Measurements from ENCODE around the gene GFOD2.

The GFOD2 gene

DNA sequence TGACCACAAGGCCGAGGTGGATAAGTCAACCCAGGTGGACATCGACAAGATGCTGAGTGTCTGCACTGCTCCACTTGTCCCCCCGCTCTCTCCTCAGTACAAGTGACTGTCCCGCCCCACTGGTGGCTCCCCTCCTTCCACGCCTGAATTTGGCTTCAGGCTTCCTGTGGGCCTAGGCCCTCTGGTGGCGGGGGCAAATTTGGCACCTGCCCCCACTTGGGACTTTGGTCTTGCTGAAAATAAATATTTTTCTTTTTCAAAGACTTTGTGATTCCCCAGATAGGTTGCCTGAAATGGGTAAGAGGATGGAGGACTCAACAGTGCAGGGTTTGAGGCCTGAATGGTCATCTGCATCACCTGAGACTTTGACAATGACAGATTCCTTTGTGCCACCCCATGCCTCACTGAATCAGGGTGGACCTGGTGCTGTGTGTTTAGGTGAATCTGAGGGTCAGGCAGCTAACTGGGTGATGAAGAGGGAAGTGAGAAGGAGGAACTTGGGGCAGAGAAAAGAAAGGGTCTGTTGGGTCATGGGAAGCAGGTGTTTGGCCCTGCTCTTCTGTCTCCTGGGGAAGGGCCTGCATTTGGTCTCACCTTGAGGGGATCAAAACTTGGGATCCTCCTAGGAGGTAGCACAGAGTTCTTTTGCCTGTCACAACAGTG is 50.5 kb downstream of the GFOD2 start:
- DNase-seq, result no peak

DNA sequence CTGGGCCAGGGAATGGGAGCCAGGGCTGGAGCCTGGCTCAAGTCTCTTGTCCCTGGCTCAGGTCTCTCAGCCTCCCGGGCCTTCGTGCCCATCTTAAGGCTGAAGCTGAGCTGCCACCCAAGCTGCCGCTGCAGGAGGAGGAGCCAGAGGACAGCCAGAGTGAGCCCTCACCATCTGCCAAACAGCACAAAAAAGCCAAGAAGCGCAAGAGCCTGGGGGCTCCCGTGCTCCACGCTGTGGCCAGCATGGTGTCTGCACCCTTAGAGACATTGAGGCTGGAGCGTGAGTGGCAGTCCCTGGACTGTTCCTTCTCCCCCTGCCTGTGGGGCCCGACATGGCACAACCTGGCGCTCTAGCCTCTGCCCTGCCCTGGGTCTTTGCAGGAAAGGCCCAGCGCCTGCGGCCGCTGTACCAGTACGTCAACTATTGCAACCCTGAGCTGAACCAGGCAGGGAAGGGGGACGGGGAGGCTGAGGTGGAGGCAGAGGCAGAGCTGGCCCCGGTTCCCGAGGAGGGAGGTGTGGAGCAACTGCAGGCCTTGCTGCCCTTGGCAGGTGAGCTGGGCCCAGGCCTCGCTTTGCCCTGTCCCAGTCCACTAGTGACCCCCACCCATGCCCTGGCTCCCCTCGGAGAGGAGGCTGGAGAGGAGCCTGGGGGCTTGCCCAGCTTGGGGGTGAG is 51.2 kb downstream of the GFOD2 start:
- no peak for DNase-seq

DNA sequence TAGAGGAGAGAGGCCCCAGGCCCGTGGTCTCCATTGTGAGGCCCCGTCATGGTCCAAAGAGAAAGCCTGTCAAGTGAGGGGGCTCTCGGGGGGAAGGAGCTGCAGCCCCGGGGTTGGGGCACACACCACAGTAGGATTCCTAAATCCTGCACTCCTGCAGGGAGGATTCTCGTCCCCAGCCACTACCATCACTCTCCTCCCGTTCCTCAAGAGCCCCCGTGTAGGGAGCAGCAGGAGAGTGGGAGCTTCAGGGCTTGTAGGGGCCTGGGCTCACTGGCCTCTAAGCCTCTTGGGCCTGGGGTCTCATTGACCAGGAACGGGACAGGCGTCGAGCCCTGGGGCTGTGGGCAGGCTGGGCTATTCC is 51.7 kb downstream of the GFOD2 start:
- no peak for DNase-seq

DNA sequence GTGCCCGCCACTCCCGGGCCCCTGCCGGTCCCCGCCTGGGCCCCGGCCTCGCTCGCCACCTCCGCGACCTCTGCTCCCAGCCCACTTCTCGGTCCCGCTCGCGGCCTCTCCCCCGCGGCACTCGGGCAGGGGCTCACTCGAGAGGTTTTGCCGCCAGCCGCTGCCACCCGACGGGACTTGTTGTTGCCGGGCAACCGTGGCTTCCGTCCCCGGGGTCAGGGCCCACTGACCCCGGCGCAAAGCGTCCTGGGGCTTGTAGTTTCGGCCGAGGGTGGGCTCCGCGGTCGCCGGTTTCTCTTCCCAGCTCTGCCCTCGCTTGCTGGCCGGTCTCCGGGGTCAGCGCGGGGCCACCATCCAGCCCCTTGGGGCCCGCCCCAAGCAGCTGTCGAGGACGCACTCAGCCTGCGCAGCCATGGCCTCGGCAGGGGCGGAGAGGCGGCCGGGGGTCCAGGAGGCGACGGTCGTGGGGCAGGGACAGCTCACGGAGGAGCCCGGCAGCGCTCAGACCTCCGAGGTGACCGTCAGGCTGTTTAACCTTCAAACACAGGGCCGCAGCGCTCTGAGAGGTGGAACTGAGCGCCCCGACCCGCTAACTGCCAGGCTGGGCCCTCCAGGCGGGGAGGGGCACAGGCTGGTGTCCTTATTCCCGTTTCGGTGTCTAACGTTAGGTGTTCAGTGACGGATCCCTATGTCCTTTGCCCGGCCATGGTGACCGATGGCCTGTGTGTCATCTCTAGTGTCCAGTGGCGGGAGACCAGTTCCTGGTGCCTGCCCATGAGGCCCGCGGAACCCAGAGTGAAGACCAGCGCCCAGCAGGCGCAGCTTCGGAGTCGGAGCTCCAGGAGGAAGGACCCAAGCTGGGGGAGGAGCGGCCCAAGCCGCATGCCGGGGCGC is 52.3 kb downstream of the GFOD2 start, which contains the start of the genes C16orf86 and ENKD1:
C16orf86 (plus strand) TSS at position 256 of the 894 bp plus-strand sequence; CDS start at position 413, 157 bp downstream.
ENKD1 (minus strand) TSS at position 192 of the 894 bp plus-strand sequence. CDS start 308 bp downstream, outside the sequence.
- DNase-seq, result peak; percentile 2

DNA sequence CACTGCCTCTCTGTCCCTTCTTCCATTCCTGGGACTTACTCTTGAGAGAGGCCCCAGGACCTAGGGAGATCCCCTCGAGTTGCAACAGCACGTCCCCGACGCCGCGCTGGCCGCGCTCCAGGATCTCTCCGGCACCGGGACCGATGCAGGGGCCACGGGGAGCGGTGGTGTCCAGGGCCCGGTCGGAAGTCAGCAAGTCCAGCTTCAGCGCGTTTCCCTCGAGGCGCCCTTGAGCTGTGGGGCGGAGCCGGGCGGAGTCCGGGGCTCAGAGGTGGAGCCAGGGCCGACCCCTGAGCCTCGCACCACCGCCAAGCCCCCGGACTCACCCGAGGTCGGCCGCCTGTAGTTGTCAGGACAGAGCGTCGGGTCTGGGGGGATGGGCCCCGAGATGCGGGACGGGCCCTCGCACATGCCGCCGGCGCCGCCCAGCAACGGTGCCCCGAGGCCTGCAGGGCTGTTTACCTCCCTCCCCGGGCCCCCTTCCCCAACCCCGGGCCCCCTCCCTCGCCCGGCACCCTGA is 53.0 kb downstream of the GFOD2 start:
- no peak for DNase-seq

DNA sequence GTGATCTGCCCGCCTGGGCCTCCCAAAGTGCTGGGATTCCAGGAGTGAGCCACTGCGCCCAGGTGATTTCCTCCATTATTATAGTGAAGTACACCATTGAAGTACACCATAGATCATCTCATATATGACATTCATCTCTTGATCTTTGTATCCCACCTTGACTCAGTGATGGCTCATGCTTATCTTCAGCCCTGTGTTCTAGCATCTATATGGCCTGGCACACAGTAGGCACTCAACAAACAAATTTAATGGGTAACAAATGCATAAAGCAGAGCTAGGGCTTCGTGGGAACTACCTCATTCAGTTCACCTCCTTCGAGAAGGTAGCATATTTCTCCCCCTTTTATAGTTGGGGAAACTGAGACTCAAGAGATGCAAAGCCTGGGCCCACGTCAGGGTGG is 53.5 kb downstream of the GFOD2 start:
- DNase-seq, result no peak

DNA sequence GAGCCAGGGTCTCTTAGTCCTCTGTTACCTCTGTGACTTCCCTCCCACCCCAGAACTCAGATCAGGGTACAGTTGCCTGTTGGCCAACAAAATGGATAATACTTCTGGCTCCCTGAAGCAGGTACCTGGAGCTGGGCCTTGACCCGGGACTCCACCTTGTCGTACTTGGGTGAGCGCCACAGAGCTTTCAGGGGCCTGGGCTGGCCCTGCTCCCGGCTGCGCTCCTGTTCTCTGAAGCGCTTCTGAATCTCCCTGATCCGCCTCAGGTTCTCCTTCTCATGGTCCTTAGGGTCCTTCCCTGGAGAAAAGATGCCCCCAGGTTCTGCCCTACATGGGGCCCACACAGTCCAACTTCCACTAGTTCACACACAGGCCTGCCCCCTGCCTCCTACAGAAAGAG is 54.2 kb downstream of the GFOD2 start:
- DNase-seq, result no peak

DNA sequence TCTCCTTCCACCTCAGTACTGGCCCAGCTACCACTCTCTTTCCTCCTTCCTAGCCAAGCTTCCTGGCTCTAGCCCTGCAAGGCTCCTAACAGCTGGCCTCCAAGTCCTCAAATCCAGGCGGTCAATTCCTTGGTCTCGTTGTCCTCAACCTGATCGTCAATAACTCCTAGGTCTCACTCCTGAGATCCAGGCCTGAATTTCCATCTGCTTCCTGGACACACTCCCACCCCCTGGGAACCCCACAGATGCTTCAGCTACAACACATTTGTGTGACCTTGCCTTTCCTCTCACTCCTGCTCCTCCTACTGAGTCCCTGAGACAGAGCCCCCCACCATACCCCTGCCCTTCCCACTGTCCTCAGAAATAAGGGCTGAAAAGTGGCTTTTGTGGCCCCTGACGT is 54.9 kb downstream of the GFOD2 start:
- no peak for DNase-seq

DNA sequence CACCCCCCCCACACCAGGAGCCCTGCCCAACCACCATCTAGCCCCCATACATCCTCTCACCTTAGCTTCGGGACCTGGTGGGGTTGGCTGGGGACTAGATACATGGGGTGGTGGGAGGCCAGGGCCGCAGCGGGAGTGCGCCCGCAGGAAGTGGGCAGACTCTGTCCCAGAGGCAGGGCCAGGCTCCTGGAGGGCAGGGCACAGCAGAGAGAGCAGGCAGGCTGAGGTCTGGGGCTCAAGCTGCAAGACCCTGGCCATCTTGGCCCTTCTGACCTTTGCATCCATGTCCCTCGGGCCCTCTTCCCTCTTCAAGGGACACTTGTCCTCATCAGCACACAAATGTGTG is 55.3 kb downstream of the GFOD2 start:
- no peak for DNase-seq

DNA sequence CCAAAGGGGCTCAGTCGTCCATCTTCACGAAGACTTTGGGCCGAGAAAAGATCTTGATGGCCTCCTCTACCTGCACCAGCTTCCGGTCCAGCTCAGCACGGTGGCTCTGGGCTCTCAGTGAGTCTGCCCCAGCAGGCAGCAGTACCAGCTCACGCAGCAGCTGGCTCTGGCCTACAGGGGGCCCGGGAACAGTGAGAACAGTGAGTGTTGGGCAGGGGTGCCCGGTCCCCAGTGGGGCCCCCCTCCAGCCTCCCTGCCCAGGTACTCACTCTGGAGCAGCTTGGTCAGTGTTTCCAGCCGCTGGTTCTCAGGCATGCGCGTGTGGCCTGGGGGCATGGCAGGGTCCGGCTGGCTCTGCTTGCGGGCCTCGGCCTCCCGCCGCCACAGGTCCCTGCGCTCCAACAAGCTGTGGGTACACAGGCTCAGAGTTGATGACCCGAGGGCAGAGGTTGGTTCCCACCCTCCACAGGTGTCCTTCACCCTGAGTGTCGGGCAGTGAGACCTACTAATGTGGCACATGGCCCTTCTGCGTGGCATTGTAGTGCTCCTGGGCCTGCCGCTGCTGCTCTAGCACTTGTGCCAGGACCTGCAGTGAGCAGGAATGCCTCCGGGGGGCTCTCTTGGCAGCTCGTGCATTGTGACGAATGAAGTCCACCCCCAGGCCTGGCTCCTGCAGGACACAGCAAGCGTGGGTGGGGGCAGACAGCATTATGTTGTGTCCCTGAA is 55.8 kb downstream of the GFOD2 start:
- no peak for DNase-seq

DNA sequence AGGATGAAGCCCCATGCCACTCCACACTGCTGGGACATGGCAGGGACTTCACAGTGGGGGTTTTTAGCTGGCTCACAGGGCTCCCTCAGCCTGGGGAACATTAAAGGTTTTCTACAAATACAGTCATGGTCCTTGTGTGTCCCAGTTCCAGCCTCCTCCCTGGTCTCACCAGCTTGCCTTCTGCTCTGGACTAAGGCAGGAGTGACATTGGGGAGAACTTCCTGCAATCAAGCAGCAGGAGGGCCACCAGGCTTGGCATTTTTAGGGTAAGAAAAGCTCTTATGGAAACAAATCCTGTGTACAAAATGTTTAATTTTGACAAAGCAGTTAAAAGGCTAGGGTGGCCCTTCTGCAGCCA is 56.5 kb downstream of the GFOD2 start:
- no peak for DNase-seq

DNA sequence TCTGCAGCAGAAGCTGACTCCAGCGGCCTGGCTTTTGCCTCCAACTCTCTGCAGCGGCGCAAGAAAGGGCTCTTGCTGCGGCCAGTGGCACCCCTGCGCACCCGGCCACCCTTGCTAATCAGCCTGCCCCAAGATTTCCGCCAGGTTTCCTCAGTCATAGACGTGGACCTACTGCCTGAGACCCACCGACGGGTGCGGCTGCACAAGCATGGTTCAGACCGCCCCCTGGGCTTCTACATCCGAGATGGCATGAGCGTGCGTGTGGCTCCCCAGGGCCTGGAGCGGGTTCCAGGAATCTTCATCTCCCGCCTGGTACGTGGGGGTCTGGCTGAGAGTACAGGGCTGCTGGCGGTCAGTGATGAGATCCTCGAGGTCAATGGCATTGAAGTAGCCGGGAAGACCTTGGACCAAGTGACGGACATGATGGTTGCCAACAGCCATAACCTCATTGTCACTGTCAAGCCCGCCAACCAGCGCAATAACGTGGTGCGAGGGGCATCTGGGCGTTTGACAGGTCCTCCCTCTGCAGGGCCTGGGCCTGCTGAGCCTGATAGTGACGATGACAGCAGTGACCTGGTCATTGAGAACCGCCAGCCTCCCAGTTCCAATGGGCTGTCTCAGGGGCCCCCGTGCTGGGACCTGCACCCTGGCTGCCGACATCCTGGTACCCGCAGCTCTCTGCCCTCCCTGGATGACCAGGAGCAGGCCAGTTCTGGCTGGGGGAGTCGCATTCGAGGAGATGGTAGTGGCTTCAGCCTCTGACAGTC is 57.0 kb downstream of the GFOD2 start:
- DNase-seq, result no peak

DNA sequence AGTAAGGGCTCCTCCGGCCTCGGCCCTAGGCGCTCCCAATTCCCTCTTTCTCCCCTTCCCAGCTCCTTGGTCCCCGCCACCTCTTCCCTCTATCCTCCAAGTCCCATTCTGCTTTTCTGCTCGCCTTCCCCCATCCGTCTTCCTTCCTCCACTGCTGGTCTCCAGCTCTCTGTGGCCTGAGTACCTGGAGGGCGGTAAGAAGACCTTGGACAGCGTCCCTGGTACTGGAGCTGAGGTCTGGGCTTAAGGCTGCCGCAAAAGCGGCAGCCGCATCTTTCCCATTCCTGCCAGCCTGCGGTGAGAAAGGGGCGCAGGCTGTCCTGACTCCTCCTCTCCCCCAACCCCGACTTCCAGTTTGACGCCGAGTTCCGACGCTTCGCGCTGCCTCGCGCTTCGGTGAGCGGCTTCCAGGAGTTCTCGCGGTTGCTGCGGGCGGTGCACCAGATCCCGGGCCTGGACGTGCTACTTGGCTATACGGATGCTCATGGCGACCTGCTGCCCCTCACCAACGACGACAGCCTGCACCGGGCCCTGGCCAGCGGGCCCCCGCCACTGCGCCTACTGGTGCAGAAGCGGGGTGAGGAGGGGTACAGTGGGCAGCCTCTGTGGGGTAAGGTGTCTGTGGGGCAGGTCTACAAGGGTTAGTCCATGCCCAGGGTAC is 57.9 kb downstream of the GFOD2 start:
- DNase-seq, result no peak

DNA sequence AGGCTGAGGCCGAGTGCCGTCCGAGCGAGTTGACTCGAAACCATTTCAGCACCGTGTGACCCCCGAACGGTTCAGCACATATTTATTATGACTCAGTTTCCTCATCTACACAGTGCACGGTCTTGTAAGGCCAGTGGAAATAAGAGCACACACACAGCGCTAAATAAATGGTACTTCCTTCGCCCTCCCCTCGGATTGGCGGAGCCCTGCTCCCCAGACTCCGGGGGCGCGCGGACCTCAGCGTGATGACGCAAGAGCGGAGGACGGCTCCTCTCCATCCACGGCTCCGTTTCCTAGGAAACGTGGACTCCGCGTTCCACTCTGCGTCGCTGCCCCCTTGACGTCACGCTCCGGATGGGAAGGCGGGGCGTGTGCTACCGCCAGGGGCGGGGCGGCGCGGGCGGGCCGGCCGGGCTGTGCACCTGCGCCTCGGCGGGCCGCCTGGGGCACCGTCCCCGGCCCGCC is 58.5 kb downstream of the GFOD2 start, which contains the start of gene PARD6A:
PARD6A (plus strand) TSS at position 397 of the 465 bp plus-strand sequence. CDS start 79 bp downstream, outside the sequence.
- DNase-seq, result peak; percentile 89

DNA sequence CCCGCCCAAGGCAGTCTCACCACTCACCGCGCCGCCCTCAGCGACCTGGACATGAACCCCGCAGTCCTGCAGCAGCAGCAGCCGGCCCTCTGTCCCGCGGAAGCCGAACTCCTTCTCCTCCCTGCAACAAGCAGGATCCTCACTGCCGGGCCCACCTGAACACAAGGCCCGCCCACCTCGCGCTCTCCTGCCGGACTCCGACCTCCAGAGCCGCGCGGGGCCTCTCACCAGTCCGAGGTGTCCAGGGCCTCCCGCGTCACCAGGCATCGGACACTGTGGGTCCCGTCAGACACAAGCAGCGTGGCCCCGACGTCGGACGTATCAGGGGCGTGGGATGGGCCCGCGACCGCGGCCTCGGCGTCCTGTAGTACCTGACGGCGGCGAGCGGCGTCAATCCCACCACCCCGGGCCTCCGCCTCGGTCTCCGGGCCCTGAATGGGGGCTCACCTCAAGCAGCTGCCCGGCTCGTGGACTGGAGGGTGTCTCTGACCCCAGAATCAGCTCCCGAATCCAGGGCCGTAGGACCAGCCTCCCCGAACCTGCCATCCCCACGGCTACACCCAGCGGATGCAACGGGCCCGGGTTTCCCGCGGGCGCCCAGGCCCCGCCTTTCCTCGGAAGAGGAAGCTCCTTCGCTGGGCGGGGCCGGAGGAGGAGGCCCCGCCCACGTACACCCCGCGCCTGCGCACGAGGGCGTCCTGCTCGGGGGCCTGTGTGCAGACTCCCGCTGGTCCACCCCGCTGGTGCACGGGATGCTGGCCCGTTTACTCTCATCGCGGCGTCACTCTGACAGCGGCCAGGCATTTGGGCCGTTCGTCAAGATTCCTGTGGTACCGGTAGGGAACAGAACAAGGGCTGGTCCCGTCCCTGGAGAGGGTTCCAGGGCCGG is 59.2 kb downstream of the GFOD2 start, which contains the start of gene ACD:
ACD (minus strand) TSS at position 586 of the 889 bp plus-strand sequence; CDS start at position 546, 40 bp downstream.
- DNase-seq, result peak; percentile 45

DNA sequence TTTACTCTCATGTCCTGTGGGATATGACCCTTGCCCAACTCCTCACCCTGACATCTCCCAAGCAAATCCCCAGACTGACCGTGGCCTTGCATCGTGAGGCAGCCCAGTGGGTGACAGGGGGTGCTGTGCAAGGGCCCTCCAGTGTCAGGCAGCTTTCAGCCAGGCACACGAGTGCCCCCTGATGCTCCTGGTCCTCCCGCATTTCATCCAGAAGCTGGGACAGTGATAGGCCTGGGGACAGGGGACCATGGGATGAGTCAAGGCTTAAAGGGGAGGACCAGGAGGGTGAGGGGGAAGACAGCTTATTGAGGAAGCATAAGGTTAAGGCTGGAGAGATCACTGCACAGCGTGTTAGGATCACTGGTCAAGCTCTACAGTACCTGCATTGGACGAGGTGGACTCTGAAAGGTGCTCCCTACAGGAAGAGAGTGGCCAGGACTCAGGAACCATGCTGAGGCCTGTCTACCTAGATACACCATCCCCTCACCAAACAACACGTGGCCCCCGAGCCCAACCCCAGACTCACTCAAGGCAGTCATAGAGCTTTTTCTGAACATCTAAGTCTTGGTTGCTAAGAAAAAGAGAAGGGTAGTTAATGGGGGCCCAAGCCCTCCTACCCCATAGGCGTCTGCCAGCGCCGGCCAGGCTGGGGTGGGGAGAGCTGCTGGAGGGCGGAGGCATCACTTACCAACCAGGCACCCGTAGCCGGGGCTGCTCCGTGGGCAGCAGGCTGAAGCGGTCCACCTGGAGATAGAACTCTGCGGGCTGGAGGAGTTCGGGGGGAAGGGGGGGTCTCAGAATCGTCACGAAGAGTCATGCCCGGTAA is 60.1 kb downstream of the GFOD2 start:
- no peak for DNase-seq

DNA sequence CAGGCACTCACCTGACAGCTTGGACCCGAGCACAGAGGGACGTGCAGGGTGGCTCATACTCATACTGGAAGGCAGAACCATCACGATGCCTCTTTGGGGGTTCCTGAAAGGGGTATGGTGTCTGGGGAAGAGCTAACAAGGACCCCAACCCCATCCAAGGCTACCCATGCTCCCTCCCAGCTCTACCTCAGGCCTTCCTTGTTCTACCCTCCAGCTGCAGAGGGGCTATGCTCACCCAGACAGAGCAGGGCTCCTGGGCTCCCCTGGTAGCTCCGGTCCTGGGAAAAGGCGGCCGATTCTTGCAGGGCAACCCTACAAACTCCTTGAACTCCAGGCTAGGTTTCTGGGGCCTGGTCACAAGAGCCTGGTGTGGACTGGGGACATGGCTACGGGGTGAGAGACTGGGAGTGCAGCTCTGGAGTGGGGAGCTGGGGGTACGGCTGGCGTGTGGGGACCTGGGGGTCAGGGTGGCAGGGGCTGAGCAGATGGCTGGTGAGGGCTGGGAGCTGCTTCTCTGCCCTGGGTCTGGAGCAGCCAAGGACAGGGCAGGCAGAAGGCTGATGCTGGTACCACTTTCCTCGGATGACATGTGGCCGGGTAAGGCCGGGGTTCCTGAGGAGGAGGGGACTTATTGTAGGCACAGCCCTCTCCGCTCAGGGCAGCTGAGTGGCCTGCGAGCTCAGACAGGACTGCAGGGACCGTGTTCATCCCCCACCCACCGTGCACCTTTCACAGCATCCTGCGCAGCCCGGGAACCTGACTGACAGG is 61.2 kb downstream of the GFOD2 start:
- no peak for DNase-seq

DNA sequence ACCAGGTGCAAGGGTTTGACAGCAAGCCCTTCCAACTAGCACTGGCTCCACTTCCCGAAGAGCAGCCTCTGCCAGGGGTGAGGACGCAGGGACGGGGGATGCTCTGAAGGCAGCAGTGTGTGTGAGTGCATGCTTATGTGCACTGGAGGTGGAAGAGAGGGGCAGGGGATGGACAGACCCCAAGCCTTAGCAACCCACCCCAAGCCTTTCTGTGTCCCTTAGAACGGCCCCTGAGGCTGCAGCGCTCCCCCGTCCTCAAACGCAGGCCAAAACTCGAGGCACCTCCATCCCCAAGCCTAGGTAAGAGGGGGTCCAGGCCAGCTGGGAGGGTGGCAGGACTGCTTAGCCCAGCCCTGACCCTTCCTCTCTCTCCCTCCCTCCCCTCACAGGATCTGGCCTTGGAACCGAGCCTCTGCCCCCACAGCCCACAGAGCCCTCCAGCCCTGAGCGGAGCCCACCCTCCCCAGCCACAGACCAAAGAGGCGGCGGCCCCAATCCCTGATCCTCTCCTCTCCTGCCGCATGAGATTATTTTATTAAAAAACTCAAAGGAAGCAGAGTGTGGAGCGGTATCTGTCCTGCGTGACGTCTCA is 62.0 kb downstream of the GFOD2 start:
- DNase-seq, result no peak

Data from NCI-H1048 (cell line).